Caki2 (cell line): Measurements from ENCODE around the gene IPO13. TPM values are rescaled to one million over a fixed set of nuclear protein-coding genes. Genes with fewer than 3 reads are reported as not detected.

Experiments
- DNase-seq: peaks from one replicate; pipeline ENCODE4 v3.0.0-alpha.2; 2015; ENCODE audit warnings: low read depth
- in situ Hi-C: cut with HindIII; loops from 2 replicates; pipeline ENCODE4 v1.10.0; 2016; ENCODE audit warnings: low sequenced_read_pairs, low pct_unique_long_range_greater_than_20kb, mixed read lengths
- total RNA-seq: library from RNA; depleted of rRNA; stranded (reverse); fragments of >200 nt; shearing (Covaris generic); gene quantifications from 2 replicates; pipeline ENCODE4 v1.2.3, GENCODE V29; 2014; ENCODE audit warnings: low replicate concordance

The IPO13 gene
- total RNA-seq, 1 experiment from 2014 or later = 21.3 TPM

- no peak for DNase-seq
- in situ Hi-C loops = no loop called here
Observed at GRCh38 chr1:43994794-43995790, 48.3 kb downstream of the IPO13 start.

GRCh38 chr1:43995984-43996732 lies 49.4 kb downstream of the IPO13 start:
- no peak for DNase-seq
- in situ Hi-C loops = no loop called here

GRCh38 chr1:43996733-43997115 lies 50.0 kb downstream of the IPO13 start:
- no peak for DNase-seq
- in situ Hi-C loops = no loop called here

GRCh38 chr1:43997295-43997999 lies 50.7 kb downstream of the IPO13 start:
- in situ Hi-C loops = no loop called here

GRCh38 chr1:43998000-43998378 lies 51.2 kb downstream of the IPO13 start:
- in situ Hi-C loops = no loop called here
- no peak for DNase-seq

More at GRCh38 chr1:43997295-43997999, 50.7 kb downstream of the IPO13 start:
- no peak for DNase-seq

- no peak for DNase-seq
- in situ Hi-C loops = no loop called here
Observed at GRCh38 chr1:43999455-43999854, 52.7 kb downstream of the IPO13 start.

- in situ Hi-C loops = no loop called here
- DNase-seq = no peak
Observed at GRCh38 chr1:44000122-44000665, 53.4 kb downstream of the IPO13 start.

GRCh38 chr1:44002165-44002564 lies 55.4 kb downstream of the IPO13 start:
- in situ Hi-C loops = no loop called here
- DNase-seq = no peak

GRCh38 chr1:44002606-44003157 lies 55.9 kb downstream of the IPO13 start:
- in situ Hi-C loops = no loop called here
- DNase-seq = no peak

GRCh38 chr1:44008259-44008658 lies 61.5 kb downstream of the IPO13 start:
- in situ Hi-C loops = no loop called here

GRCh38 chr1:44010935-44011471 lies 64.3 kb downstream of the IPO13 start:
- DNase-seq = no peak
- in situ Hi-C loops = no loop called here

More at GRCh38 chr1:44008259-44008658, 61.5 kb downstream of the IPO13 start:
- no peak for DNase-seq

GRCh38 chr1:44012404-44012803 lies 65.7 kb downstream of the IPO13 start:
- in situ Hi-C loops = no loop called here
- DNase-seq = no peak

GRCh38 chr1:44012941-44013609 lies 66.3 kb downstream of the IPO13 start:
- no peak for DNase-seq
- in situ Hi-C loops = no loop called here

GRCh38 chr1:44013949-44014348 lies 67.2 kb downstream of the IPO13 start:
- in situ Hi-C loops = no loop called here
- no peak for DNase-seq

GRCh38 chr1:44014365-44015104 lies 67.8 kb downstream of the IPO13 start:
- in situ Hi-C loops = no loop called here
- no peak for DNase-seq

- in situ Hi-C loops = no loop called here
- DNase-seq = no peak
Observed at GRCh38 chr1:44015206-44015605, 68.5 kb downstream of the IPO13 start.
